ENCODE data around the gene TMOD3. TPM values are rescaled to one million over a fixed set of nuclear protein-coding genes. Genes with fewer than 3 reads are reported as not detected.

TMOD3 gene
- total RNA-seq, 1 donor from 2014 or later, result 17.4 TPM

- no peak for DNase-seq (ENCODE audit: low spot score)
- intact Hi-C loops (cut with DNase I), result loop anchor here (10.0 kb wide), 1 partner anchor 53 kb away; no protein-coding TSS in a partner anchor
Measured at GRCh38 chr15:51887887-51888592, 58.6 kb downstream of the TMOD3 start.

- intact Hi-C loops (cut with DNase I), result loop anchor here (10.0 kb wide), 1 partner anchor 54 kb away; no protein-coding TSS in a partner anchor
- DNase-seq (ENCODE audit: low spot score), result no peak
Measured at GRCh38 chr15:51888593-51889195, 59.2 kb downstream of the TMOD3 start.

- intact Hi-C loops (cut with DNase I), result loop anchor here (10.0 kb wide), 1 partner anchor 55 kb away; no protein-coding TSS in a partner anchor
- no peak for DNase-seq (ENCODE audit: low spot score)
Measured at GRCh38 chr15:51889486-51889885, 60.0 kb downstream of the TMOD3 start.

GRCh38 chr15:51904421-51904820 is 75.0 kb downstream of the TMOD3 start:
- intact Hi-C loops (cut with DNase I), result no loop called here

GRCh38 chr15:51904931-51905330 is 75.5 kb downstream of the TMOD3 start:
- no peak for DNase-seq (ENCODE audit: low spot score)
- intact Hi-C loops (cut with DNase I), result no loop called here

More at GRCh38 chr15:51904421-51904820, 75.0 kb downstream of the TMOD3 start:
- DNase-seq (ENCODE audit: low spot score), result no peak

- DNase-seq (ENCODE audit: low spot score), result no peak
- intact Hi-C loops (cut with DNase I), result no loop called here
Measured at GRCh38 chr15:51907136-51907862, 77.8 kb downstream of the TMOD3 start.

GRCh38 chr15:51908316-51908715 is 78.9 kb downstream of the TMOD3 start:
- intact Hi-C loops (cut with DNase I), result no loop called here
- no peak for DNase-seq (ENCODE audit: low spot score)

- DNase-seq (ENCODE audit: low spot score), result no peak
- intact Hi-C loops (cut with DNase I), result no loop called here
Measured at GRCh38 chr15:51909584-51909983, 80.1 kb downstream of the TMOD3 start.

- DNase-seq (ENCODE audit: low spot score), result no peak
- intact Hi-C loops (cut with DNase I), result no loop called here
Measured at GRCh38 chr15:51912528-51912927, 83.1 kb downstream of the TMOD3 start.

- no peak for DNase-seq (ENCODE audit: low spot score)
- intact Hi-C loops (cut with DNase I), result no loop called here
Measured at GRCh38 chr15:51917493-51917892, 88.0 kb downstream of the TMOD3 start.

GRCh38 chr15:51924156-51925068 is 95.0 kb downstream of the TMOD3 start:
- intact Hi-C loops (cut with DNase I), result no loop called here
- no peak for DNase-seq (ENCODE audit: low spot score)

- intact Hi-C loops (cut with DNase I), result no loop called here
Measured at GRCh38 chr15:51926809-51927208, 97.4 kb downstream of the TMOD3 start.

GRCh38 chr15:51931016-51931415 is 101.6 kb downstream of the TMOD3 start:
- intact Hi-C loops (cut with DNase I), result no loop called here
- no peak for DNase-seq (ENCODE audit: low spot score)

More at GRCh38 chr15:51926809-51927208, 97.4 kb downstream of the TMOD3 start:
- DNase-seq (ENCODE audit: low spot score), result no peak

GRCh38 chr15:51931638-51932037 is 102.2 kb downstream of the TMOD3 start:
- intact Hi-C loops (cut with DNase I), result no loop called here

GRCh38 chr15:51932161-51932560 is 102.7 kb downstream of the TMOD3 start:
- intact Hi-C loops (cut with DNase I), result no loop called here
- DNase-seq (ENCODE audit: low spot score), result no peak

More at GRCh38 chr15:51931638-51932037, 102.2 kb downstream of the TMOD3 start:
- DNase-seq (ENCODE audit: low spot score), result no peak

GRCh38 chr15:51935466-51936104 is 106.1 kb downstream of the TMOD3 start:
- DNase-seq (ENCODE audit: low spot score), result no peak
- intact Hi-C loops (cut with DNase I), result no loop called here

GRCh38 chr15:51936105-51936478 is 106.6 kb downstream of the TMOD3 start:
- no peak for DNase-seq (ENCODE audit: low spot score)
- intact Hi-C loops (cut with DNase I), result no loop called here

- no peak for DNase-seq (ENCODE audit: low spot score)
- intact Hi-C loops (cut with DNase I), result no loop called here
Measured at GRCh38 chr15:51938286-51938685, 108.8 kb downstream of the TMOD3 start.

GRCh38 chr15:51939216-51939615 is 109.8 kb downstream of the TMOD3 start:
- no peak for DNase-seq (ENCODE audit: low spot score)
- intact Hi-C loops (cut with DNase I), result no loop called here

Measured in cardiac septum (tissue), 1 donor.